Measurements from ENCODE around the gene ACRV1.
"Not testable (repeated sequence)": the region's sequence is repeated elsewhere in the genome, so short reads cannot be mapped to it uniquely, and the experiment has no call there.

The ACRV1 gene, protein sequence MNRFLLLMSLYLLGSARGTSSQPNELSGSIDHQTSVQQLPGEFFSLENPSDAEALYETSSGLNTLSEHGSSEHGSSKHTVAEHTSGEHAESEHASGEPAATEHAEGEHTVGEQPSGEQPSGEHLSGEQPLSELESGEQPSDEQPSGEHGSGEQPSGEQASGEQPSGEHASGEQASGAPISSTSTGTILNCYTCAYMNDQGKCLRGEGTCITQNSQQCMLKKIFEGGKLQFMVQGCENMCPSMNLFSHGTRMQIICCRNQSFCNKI

DNA sequence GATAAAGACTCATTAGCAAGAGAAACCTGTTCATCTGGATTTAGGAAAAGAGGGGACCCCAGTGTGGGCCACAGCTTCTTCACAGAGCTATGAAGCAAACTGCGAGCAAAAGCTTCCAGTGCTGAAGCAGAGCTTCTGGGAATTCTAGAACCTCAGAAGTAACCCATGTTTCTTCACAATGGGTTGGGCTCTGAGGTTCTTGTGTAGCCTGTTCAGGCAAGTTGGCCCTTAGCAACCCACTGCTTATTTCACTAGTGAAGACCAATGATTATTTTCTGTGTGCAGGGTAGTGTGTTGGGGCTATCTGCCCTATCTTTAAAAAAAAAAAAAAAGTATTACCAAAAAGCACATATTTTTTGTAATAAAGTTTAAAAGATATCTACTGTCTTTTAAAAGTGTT is at the start of gene ACRV1:
TSS of gene ACRV1 (minus strand) at position 101 of the 400 bp plus-strand sequence. CDS start at position 34, 67 bp downstream.
- no peak for DNase-seq

DNA sequence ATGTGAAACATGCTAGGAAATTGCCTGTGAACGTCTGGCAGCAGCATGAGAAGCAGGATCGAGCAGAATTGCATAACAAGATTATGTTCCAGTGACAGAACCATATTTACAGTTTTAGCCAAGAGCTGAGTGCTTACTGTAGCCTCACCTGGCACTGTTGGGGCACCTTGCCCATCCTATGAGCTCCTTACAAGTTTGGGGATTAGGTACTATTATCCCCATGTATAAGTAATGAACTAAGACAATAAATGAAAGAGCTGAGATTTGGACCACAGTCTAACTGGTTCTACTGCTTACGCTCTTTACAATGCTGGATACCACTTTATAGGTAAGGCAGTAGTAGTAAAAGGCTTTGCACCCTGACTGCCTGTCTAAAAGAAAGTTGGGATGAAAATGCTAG is 48.3 kb upstream of the ACRV1 start:
- no peak for DNase-seq

DNA sequence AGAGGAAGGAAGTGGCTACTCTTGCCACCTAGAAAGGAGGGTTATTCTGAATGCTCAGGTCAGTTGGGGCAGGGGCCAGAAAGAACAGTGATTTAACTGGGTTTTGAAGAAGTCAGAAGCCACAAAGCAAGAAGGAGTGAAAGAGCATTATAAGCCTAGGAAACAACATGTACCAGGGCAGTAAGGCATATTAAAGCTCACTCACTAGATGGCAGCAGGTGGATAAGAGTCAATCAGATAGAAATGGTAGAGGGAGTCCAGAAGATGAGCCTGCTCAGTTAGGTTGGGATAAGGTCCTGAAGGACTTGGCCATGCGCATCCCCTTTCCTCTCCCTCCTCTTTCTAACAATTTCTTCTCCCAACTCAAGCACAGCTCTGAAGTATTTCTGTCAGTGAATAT is 43.5 kb upstream of the ACRV1 start:
- DNase-seq, result no peak

DNA sequence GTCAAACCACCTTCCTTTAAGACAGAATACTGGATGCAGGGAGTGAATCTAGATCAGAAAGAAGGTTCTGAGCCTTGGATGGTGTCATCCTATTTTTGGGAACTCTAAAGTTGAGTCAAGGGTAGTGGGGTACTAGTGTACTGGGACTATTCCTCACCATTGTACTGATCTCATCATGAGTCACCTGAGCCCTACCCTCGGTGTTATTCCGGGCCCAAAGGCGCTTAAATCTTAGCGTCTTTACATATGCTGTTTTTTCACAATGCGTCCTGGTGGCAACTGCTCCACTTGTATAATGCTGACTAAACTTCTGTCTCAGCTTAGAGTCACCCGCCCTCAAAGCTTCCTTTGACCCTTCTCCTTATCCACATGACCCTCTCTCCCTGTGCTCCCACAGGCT is 40.1 kb upstream of the ACRV1 start:
- no peak for DNase-seq

DNA sequence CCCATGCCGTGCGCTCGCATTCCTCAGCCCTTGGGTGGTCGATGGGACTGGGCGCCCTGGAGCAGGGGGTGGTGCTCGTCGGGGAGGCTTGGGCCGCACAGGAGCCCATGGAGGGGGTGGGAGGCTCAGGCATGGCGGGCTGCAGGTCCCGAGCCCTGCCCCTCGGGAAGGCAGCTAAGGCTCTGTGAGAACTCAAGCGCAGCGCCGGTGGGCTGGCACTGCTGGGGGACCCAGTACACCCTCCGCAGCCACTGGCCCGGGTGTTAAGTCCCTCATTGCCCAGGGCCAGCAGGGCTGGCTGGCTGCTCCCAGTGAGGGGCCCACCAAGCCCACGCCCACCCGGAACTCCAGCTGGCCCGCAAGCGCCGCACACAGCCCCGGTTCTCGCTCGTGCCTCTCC is 24.0 kb upstream of the ACRV1 start:
- DNase-seq, result not testable (repeated sequence)

DNA sequence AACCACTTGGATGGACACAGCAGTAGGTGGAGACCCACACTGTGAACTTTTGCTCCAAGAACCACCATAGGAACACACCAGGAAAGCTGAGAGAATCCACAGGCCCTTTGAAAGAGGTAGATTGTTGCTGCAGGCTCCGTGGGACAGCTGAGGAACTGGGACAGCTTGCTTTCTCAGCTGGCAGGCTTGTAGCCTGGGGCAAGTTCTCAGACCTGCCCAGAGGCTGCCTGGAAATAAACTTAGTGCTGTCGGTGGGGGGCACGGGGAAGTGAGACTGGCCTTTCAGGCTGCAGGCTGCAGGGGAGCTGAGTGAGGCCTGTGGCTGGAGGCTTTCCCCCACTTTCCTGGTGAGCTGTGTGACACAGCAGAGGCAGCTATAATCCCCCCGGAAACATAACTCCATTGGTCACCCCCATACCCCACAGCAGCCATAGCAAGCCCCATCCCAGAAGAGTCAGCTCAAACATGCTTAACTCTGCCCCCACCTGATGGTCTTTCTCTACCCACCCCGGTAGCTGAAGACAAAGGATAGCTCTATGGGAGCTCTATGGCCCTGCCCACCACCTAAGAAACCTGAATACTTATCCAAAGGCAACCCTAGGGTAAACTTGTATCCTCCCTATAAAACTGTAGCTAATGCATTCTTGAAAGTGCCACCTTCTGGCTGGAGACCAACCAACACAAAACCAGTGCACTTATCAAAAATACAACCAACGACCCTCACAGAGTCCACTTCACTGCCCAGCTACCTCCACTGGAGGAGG is 21.4 kb upstream of the ACRV1 start:
- DNase-seq, result no peak

DNA sequence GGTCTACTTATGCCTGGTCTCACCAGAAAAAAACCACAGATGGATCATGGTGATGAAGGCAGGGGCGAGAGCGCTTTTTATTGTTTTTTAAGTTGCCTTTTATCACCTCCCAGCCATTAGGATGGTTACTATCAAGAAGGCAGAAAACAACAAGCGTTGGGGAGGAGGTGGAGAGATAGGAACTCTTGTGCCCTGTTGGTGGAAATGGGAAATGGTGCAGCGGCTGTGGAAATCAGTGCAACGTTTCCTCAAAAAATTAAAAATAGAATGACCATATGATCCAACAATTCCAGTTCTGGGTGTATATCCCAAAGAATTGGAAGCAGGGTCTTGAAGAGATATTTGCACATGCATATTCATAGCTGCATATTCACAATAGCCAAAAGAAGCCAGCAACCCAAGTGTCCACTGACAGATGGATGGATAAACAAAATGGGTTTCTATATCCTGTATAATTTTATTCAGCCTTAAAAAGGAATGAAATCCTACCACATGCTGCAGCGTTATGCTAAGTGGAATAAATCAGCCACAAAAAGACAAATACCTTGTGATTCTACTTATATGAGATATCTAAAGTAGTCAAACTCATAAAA is 20.5 kb upstream of the ACRV1 start:
- DNase-seq, result no peak

DNA sequence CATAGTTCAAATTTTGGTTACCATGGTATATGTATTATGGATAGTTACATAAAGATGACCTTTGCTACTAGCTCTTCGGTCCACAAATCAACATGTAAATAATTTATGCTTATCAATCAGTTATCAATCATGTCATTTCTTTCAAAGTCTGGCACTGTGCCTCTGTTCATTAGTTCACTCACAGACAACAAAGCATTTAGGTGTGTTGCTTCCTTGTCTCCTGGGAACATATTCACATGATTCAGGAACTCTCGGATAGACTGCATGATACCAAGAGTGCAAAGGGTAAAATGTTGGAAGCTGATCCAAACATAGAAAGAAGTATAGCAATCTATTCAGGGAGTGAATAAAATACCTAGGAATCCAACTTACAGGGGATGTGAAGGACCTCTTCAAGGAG is 14.3 kb upstream of the ACRV1 start:
- DNase-seq, result no peak

DNA sequence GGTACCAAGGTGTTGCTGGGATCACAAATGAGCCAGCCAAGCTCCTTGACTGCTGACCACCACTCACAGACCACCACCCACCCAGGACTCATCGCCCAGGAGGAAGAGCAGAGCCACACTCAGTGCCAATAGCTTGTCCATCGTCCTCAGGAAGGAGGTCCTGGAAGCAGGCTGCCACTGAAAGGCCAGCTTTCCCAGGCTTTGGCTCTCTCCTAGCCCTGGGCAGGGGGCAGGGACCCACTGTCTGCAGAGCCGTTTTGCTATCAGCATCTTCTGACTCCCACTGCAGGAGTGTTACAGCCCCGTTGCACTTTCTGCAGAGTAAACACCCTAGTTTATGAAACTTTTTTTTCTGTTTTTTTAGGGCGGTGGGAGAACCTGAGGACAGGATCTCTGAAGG is 12.2 kb upstream of the ACRV1 start:
- DNase-seq, result no peak

DNA sequence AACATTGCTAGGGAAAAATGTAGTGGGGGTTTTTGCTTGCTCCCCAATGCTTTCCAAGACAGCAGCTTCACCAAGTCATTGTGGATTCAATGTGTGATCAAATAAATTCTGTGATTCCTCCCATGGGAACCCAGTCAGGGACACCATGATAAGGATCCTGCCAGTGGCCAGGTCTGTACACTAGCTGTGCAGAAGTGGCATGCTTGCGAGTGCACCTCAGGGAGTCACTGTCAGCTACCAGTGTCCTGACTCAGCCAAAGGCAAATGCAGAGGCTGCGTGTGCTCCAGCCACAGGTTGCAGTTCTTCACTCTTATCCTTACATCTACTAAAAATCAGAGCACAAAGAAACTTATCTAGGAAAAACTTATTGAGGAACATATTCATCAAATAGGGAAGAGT is 9.4 kb upstream of the ACRV1 start:
- DNase-seq, result no peak

DNA sequence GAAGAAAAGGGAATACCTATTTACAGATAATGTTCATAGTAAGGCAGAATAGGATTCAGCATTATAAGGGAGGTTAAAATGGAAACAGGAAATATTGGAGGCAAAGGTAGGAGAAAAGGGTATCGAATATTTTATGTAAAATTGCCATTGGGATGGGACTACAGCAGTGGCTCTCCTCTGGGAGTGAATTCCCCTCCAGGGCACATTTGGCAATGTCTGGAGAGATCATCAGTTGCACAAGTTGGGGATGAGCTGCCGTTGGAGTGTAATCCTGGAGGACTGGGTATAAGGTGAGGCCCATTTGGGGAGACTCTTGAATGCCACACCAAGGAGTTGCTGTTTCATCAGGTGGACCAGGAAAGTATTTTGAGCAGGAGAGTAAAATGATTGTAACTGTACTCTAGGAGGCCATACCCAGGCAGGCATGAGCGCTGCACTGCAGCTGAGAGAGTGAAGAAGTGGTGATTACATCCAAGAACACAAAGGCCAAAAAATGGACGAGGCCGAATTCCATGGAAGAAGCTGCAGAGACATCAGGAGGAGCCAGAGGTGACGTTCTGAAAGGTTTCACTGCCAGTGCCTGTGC is 8.7 kb upstream of the ACRV1 start:
- no peak for DNase-seq

DNA sequence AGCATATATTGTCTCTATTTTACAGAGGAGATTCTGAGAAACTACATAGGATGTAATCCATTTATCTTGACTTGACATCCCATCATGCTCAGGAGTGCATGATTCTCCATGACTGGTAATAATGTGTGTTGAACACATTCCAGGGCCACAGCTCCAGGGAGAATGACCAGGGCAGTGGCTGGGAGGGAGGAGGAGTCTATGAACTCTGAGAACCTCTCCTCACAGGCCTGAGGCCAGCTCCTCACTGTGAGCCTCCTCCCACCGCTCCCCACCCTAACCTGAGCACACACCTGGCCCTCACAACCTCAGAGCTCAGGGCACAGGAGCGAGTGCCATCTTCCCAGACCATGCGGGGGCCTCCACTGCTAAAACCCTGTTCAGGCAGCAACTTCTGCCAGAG is 8.0 kb upstream of the ACRV1 start:
- DNase-seq, result no peak

DNA sequence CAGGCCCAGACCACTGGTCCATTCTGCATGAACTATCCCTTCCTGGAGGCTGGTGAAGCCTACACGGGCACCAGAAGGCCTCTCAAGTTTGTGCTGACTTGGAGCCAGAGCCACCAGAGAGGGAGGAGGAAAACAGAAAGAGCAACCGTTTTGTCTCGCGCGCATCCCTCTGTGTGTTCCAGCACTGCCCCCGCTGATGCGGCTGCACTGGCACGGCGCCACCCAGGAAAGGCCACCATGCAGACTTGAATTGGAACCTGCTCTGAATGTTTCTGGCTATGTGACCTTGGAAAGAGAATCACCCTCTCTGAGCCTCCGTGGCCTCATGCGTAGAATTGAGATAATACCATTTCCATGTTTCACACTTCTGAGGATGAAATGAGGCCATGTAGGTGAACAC is 7.4 kb upstream of the ACRV1 start:
- DNase-seq, result no peak

DNA sequence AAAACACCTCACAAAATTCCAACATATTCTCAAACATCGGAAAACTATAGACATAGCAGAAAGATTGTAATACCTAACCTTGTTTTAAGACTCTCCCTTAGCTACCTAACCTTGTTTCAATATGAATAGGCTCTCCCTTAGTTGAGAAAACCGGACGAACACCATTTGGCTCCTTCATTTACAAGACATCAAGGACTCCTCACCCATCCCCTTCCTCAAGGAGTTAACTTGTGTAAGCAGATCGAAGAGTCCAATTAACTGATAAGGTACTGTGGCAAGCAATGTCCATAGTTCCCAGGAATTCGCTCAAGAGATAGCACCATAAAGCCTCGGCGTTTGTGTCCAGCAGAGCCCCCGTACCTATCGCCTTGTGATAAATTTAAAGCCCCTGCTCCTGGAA is 4.6 kb upstream of the ACRV1 start:
- no peak for DNase-seq

DNA sequence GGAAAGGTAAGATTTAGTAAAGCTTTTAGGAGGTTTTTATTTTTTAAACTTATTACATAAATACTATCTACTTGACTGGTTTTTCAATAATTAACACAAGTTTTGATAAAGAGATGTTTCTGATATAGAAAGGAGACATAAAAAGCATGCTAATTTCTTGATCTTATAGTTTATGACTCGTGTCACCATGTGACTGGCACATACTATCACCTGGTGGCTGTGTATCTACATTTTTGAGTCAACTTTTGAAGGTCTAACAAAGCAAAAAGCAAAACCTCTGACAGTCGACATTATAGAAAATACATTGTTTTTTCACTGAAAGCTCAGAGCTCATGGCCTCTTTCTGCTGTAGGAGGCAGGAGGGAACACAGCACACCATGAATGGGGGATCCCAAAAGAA is 810 bp downstream of the ACRV1 start:
- no peak for DNase-seq

DNA sequence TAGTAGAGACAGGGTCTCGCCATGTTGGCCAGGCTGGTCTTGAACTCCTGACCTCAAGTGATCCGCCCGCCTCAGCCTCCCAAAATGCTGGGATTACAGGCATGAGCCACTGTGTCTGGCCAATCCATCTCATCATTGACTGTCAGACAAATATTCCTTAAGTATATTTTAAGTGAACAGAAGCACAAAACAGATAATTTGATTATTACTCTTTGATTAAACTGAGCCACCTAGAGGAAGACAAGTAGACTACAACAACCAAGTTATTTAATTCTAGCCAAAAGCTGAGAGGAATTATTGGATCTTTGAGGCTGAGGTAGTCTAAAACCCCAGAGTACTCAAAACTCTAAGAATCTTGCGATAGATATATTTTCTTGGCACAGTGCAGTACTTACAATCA is 1.2 kb downstream of the ACRV1 start:
- no peak for DNase-seq

DNA sequence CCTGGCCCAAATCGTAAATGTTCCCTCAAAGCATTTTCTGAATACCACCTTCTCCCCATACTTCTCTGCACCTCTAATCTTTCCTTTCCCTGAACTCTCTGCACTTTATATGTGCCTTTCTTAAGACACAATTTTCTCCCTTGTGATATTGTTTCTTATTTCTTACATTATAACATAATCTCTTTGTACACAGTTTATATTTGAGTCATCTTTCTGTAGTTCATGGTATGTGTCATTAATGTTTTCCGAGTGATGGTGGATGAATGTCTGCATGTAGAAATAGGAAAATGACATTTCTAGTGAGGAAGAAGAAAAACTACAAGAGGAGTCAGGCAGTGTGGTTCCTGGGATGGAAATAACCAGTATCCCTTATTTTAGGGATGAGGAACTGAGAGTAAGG is 5.5 kb downstream of the ACRV1 start:
- no peak for DNase-seq

DNA sequence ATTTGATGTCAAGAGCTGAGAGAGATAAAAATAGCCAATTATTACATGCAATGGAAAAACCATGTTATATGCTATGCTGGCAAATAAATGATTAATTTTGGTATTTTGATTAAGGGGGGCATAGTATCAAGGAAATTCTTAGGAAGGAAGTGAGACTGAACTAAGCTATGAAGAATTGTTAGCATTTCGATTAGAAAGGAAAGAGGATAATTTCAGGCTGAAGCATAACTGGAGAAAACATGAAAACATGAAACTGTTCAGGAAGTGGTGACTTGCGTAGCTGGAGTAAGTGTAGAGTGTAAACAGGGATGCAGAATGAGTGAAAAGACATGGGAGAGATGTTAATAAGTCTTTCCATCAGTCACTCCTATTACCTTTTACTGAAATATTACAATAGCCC is 6.4 kb downstream of the ACRV1 start:
- no peak for DNase-seq

DNA sequence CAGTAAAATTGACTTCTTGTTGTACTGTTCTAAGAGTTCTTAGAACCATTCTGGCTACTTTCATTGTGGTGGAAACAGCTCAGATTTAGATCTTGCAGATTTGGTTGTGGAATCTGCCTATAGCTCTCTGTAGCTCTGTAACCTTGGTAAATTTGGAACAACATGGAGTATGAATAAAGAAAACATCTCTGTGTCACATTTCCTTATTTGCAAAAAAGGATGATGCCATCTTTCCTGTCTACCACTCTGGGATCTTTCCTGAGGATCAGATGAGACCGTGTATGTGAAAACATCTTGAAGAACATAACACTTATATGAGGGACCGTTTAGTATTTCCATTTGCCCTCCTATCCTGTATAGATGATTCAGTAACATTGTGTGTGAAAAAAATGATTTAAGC is 9.1 kb downstream of the ACRV1 start:
- no peak for DNase-seq

DNA sequence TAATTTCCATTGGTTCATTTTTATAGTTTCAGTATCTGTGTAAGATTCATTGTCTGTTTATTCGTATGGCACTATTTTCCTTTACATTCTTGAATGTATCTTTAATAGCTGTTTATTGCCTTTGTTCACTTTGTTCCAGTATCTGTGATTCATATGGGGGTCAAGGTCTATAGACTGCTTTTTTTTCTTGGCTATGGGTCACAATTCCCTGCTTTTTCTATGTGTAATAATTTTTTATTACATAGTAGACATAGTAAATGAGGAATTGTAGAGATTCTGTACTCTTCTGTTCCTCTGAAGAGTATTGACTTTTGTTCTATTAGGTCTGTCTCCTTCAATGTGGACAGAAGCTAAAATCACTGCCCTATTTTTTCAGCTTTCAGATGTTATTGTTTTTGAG is 10.5 kb downstream of the ACRV1 start:
- DNase-seq, result no peak

DNA sequence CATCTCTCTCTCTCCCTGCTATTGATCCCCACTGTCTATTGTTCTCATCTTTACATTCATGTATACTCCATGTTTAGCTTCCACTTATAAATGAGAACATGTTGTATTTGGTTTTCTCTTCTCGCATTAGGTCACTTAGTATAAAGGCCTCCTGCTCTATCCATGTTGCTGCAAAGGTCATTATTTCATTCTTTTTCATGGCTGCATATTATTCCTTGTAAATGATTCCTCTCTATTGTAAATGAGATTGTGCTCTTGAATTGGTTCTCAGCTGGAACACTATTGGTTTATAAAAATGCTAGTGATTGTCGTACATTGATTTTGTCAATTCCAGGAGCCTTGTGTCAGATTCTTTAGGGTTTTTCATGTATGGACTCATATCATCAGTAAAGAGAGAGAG is 13.5 kb downstream of the ACRV1 start:
- DNase-seq, result no peak

DNA sequence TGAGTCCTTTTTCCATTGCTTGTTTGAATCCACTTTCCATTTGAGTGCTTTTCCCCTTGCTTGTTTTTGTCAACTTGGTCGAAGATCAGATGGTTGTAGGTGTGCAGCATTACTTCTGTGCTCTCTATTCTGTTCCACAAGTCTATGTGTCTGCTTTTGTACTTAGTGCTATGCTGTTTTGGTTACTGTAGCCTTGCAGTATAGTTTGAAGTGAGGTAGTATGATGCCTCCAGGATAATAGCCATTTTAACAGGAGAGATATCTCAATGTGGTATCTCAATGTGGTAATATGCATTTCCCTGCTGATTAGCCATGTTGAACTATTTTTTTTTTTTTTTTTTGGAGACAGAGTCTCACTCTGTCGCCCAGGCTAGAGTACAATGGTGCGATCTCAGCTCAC is 16.7 kb downstream of the ACRV1 start:
- no peak for DNase-seq

DNA sequence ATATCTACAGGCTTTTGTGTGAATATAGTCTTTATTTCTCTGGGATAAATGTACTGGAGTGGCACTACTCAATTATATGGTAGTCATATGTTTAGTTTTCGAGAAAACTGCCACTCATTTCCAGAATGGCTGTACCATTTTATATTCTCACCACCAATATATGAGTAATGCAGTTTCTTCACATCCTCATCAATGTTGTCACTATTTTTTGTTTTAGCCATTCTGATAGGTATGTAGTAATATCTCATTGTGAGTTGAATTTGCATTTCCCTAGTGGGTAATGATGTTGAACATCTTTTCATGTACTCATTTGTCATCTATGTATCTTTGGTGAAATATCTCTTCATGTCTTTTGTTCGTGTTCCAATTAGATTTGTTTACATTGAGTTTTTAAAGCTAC is 18.0 kb downstream of the ACRV1 start:
- no peak for DNase-seq

Data from inflammatory macrophage treated with lipopolysaccharide for 4 hours (primary cell).